ENCODE results near the gene COL5A3. TPM values are rescaled to one million over a fixed set of nuclear protein-coding genes. Genes with fewer than 3 reads are reported as not detected.

Gene COL5A3
- polyA plus RNA-seq, 1 experiment = 24.9 TPM

DNA sequence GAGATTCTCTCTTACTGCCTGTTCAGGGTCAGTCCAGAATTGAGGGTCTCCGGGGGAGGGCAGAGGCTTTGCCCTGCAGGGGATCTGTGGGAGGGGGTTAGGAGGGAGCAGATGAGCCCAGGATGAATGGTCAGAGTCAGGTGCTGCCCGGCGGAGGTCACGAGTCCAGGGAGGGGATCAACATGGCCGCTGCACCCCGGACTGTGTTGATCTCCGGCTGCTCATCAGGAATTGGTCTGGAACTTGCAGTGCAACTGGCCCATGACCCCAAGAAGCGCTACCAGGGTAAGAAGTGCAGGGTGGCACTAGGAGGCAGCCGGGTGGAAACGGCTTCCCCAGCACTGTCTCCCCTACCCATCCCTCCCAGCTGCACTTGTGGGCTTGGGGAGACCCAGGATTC lies 3.0 kb upstream of the COL5A3 start, which contains the start of gene RDH8:
Gene RDH8 (plus strand): TSS at position 168 of the 400 bp plus-strand sequence. CDS start 15 bp downstream, at position 183.
- peaks cover 10% of the 10 kb centered on the region; the same call in 1 of the 2 replicates for H3K27me3 ChIP-seq (ENCODE audit: control insufficient read depth, insufficient read depth, low read length)
- ChIA-PET POLR2A (no interaction called here), CTCF (interaction anchor here (0.7 to 4.5 kb wide), 2 partner anchors 14 to 83 kb away, joined by 3 to 32 read pairs; no protein-coding TSS in a partner anchor)
- no peak within 1 kb of the TSS for H3K4me3 ChIP-seq (ENCODE audit: low read depth, low read length)
- no peaks in the 10 kb centered on the region for H3K36me3 ChIP-seq (ENCODE audit: control insufficient read depth, insufficient read depth, low read length)
- TF ChIP-seq, protein P1, sequence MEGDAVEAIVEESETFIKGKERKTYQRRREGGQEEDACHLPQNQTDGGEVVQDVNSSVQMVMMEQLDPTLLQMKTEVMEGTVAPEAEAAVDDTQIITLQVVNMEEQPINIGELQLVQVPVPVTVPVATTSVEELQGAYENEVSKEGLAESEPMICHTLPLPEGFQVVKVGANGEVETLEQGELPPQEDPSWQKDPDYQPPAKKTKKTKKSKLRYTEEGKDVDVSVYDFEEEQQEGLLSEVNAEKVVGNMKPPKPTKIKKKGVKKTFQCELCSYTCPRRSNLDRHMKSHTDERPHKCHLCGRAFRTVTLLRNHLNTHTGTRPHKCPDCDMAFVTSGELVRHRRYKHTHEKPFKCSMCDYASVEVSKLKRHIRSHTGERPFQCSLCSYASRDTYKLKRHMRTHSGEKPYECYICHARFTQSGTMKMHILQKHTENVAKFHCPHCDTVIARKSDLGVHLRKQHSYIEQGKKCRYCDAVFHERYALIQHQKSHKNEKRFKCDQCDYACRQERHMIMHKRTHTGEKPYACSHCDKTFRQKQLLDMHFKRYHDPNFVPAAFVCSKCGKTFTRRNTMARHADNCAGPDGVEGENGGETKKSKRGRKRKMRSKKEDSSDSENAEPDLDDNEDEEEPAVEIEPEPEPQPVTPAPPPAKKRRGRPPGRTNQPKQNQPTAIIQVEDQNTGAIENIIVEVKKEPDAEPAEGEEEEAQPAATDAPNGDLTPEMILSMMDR (IDR thresholded peaks at IDR 0.05; ENCODE audit: insufficient read depth, low read depth, low read length) = no peak
- no peak for DNase-seq (ENCODE audit: low read depth)

DNA sequence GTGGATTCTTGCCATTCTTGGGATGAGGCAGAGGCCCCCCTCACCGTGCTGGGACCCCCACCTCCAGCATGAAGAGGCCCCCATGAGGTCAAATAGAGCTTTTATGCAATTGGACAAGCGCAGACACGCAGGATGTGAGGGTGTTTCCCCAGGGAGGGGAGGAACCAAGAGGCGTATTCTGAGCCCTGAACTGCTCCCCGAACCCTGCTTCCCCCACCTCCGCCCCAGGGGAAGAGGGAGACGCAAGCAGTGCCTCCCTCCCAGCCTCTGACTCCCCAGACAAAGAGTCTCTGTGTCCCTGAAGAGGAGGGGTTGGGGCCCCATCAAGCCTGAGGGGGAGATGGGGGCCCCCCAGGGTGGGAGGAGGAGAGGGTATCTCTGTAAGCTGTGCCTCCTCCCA lies 1.7 kb upstream of the COL5A3 start:
- CTCF ChIA-PET = interaction anchor here (1.0 to 4.5 kb wide), 2 partner anchors 11 to 16 kb away, joined by 3 to 32 read pairs; no protein-coding TSS in a partner anchor
- no peaks in the 10 kb centered on the region for H3K36me3 ChIP-seq (ENCODE audit: control insufficient read depth, insufficient read depth, low read length)
- no peak overlapping the region for H3K4me3 ChIP-seq (ENCODE audit: low read depth, low read length)
- no peak for DNase-seq (ENCODE audit: low read depth)
- peaks cover 10% of the 10 kb centered on the region; the same call in 1 of the 2 replicates for H3K27me3 ChIP-seq (ENCODE audit: control insufficient read depth, insufficient read depth, low read length)
- POLR2A ChIA-PET = no interaction called here
- TF ChIP-seq, protein P1 (IDR thresholded peaks at IDR 0.05; ENCODE audit: insufficient read depth, low read depth, low read length) = no peak

DNA sequence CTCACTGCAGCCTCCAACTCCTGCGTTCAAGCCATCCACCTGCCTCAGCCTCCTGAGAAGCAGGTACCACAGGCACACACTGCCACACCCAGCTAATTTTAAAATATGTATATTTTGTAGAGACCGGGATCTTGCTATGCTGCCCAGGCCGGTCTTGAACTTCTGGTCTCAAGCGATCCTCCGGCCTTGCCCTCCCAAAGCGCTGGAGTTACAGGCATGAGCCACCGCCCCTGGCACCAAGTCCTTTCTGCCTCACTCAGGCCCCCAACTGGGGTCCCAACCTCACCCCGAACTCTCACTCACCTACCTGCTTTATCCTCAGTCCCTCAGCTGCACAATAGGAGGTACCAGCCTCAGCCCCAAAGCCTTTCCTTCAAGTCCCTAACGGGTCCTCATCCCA lies 635 bp upstream of the COL5A3 start:
- Histone ChIP-seq H3K36me3 (ENCODE audit: control insufficient read depth, insufficient read depth, low read length) (no peaks in the 10 kb centered on the region), H3K27me3 (ENCODE audit: control insufficient read depth, insufficient read depth, low read length) (peaks cover 10% of the 10 kb centered on the region; the same call in 1 of the 2 replicates), H3K4me3 (ENCODE audit: low read depth, low read length) (no peak overlapping the region)
- POLR2A ChIA-PET = interaction anchor here (0.6 kb wide), 1 partner anchor 11 kb away, joined by 8 read pairs; no protein-coding TSS in a partner anchor
- no peak for DNase-seq (ENCODE audit: low read depth)
- TF ChIP-seq, protein P1 (IDR thresholded peaks at IDR 0.05; ENCODE audit: insufficient read depth, low read depth, low read length) = no peak
- CTCF ChIA-PET = interaction anchor here (1.0 to 4.5 kb wide), 4 partner anchors 11 to 239 kb away, joined by 3 to 32 read pairs (median 4); no protein-coding TSS in a partner anchor

DNA sequence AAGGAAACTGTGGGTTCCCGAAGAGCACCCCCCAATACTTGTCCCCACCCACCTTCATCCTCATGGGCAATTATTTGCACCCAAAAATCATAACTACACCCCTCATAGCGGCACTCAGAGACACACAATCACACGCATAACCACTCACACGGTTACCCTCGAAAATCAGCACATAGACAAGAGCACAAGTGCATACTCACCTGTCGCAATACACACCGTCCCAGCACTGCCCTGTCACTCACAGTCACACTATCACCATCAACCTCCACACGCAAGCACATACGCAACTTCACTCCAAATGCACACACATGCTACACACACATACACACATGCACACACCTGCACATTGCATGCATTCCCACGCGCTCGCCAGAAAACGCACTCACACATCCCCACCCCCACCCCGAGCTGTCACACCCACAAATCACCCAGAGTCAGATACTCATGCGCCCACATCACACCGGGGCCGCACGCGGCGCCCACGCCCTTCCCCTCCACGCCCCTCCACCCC lies 535 bp downstream of the COL5A3 start:
- ChIA-PET CTCF (interaction anchor here (1.0 to 4.5 kb wide), 7 partner anchors 10 to 240 kb away, joined by 3 to 32 read pairs (median 4); no protein-coding TSS in a partner anchor), POLR2A (no interaction called here)
- no peak for DNase-seq (ENCODE audit: low read depth)
- Histone ChIP-seq H3K36me3 (ENCODE audit: control insufficient read depth, insufficient read depth, low read length) (no peaks in the 10 kb centered on the region), H3K4me3 (ENCODE audit: low read depth, low read length) (peak overlapping the region; percentile 43), H3K27me3 (ENCODE audit: control insufficient read depth, insufficient read depth, low read length) (peaks cover 10% of the 10 kb centered on the region; the same call in 1 of the 2 replicates)
- TF ChIP-seq, protein P1 (IDR thresholded peaks at IDR 0.05; ENCODE audit: insufficient read depth, low read depth, low read length) = no peak

DNA sequence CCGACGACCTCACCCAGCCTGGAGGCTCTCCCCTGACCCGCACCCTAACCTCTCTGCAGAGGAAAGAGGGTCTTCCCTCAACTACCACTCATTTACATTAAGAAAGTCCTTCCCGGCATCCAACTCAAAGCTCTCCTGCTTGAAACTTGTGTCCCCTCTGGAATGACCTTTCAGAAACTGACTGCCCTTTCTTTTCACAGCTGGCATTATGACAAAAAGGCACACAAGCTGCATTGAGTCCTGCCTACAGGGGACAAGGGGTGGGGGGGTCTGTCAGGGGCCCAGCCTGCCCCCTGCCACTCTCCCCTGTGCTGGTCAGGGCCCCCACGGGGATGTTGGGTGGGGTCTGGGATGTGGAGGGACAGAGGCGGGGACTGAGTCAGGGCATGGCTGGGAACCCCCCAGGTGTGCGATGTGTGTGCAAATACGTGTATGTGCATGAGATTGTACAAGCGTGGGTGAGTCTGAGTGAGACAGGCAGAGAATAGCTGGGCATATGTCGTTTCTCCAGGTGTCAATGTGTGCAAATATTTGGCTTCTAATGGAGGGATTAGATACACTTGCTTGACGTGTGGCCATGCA lies 2.0 kb downstream of the COL5A3 start:
- DNase-seq (ENCODE audit: low read depth) = no peak
- H3K36me3 ChIP-seq (ENCODE audit: control insufficient read depth, insufficient read depth, low read length) = peaks cover 3% of the 10 kb centered on the region
- TF ChIP-seq, protein P1 (IDR thresholded peaks at IDR 0.05; ENCODE audit: insufficient read depth, low read depth, low read length) = no peak
- POLR2A ChIA-PET = interaction anchor here (0.6 kb wide), 1 partner anchor 98 kb away, joined by 3 read pairs; the partner anchor contains the start of gene PPAN
- peaks cover 7% of the 10 kb centered on the region; the same call in 1 of the 2 replicates for H3K27me3 ChIP-seq (ENCODE audit: control insufficient read depth, insufficient read depth, low read length)
- CTCF ChIA-PET = interaction anchor here (0.6 to 2.7 kb wide), 6 partner anchors 8 to 395 kb away, joined by 3 to 16 read pairs (median 4); no protein-coding TSS in a partner anchor
- H3K4me3 ChIP-seq (ENCODE audit: low read depth, low read length) = no peak overlapping the region
